HUES6 (cell line): ENCODE measurements around the gene IRF9.

Source experiments
- H3K27ac ChIP-seq: 2 replicates; pipeline ENCODE4 v1.7.0; 2013; ENCODE audit warnings: low read depth, mild to moderate bottlenecking, low read length, inconsistent platforms
- H3K27me3 ChIP-seq: 2 replicates; pipeline ENCODE4 v1.6.1; 2013; ENCODE audit warnings: low read length; ENCODE audit not compliant: control insufficient read depth, insufficient read depth
- H3K36me3 ChIP-seq: 2 replicates; pipeline ENCODE4 v1.6.1; 2013; ENCODE audit warnings: low read length; ENCODE audit not compliant: control insufficient read depth, insufficient read depth
- H3K4me1 ChIP-seq: 2 replicates; pipeline ENCODE4 v1.6.1; 2013; ENCODE audit warnings: low read length; ENCODE audit not compliant: control insufficient read depth, insufficient read depth
- H3K4me3 ChIP-seq: 2 replicates; pipeline ENCODE4 v1.5.1; 2013; ENCODE audit warnings: low read depth, low read length
- H3K9ac ChIP-seq: one replicate; pipeline ENCODE4 v1.6.1; 2013; ENCODE audit warnings: mild to moderate bottlenecking, low read length
- H3K9me3 ChIP-seq: 2 replicates; pipeline ENCODE4 v1.6.1; 2013; ENCODE audit warnings: low read depth, low read length; ENCODE audit not compliant: control insufficient read depth, insufficient read depth

Gene IRF9

GRCh38 chr14:24171422-24172260 is 10.6 kb downstream of the IRF9 start, which contains the start of gene REC8:
TSS of gene REC8 (plus strand) at chr14:24172080. CDS start at chr14:24172553, 473 bp downstream.
- Histone ChIP-seq H3K9me3 (no peaks in the 10 kb centered on the region), H3K27ac (no peak within 1 kb of the TSS), H3K27me3 (no peaks in the 10 kb centered on the region), H3K4me1 (peaks cover 8% of the 10 kb centered on the region), H3K36me3 (peaks cover 29% of the 10 kb centered on the region), H3K9ac (peak within 1 kb of the TSS; percentile 66), H3K4me3 (peak within 1 kb of the TSS; percentile 61)

- Histone ChIP-seq H3K36me3 (peaks cover 32% of the 10 kb centered on the region), H3K9ac (peak overlapping the region; percentile 66), H3K27ac (no peak overlapping the region), H3K27me3 (no peaks in the 10 kb centered on the region), H3K4me1 (peaks cover 8% of the 10 kb centered on the region), H3K4me3 (peak overlapping the region; percentile 61), H3K9me3 (no peaks in the 10 kb centered on the region)
Measured at GRCh38 chr14:24172261-24172860, 11.3 kb downstream of the IRF9 start.

GRCh38 chr14:24172871-24173281 is 11.8 kb downstream of the IRF9 start:
- Histone ChIP-seq H3K4me3 (peak overlapping the region; percentile 61), H3K27ac (no peak overlapping the region), H3K4me1 (peaks cover 8% of the 10 kb centered on the region), H3K9me3 (no peaks in the 10 kb centered on the region), H3K27me3 (no peaks in the 10 kb centered on the region), H3K36me3 (peaks cover 33% of the 10 kb centered on the region), H3K9ac (peak overlapping the region; percentile 7)

GRCh38 chr14:24176599-24176998 is 15.5 kb downstream of the IRF9 start:
- H3K27me3 ChIP-seq: no peaks in the 10 kb centered on the region
- H3K9ac ChIP-seq: no peak overlapping the region
- H3K4me1 ChIP-seq: peaks cover 8% of the 10 kb centered on the region
- H3K9me3 ChIP-seq: no peaks in the 10 kb centered on the region
- H3K4me3 ChIP-seq: no peak overlapping the region
- H3K27ac ChIP-seq: no peak overlapping the region
- peaks cover 70% of the 10 kb centered on the region for H3K36me3 ChIP-seq

- no peaks in the 10 kb centered on the region for H3K9me3 ChIP-seq
- peaks cover 5% of the 10 kb centered on the region for H3K4me1 ChIP-seq
- no peak overlapping the region for H3K4me3 ChIP-seq
- no peak overlapping the region for H3K9ac ChIP-seq
- no peak overlapping the region for H3K27ac ChIP-seq
- peaks cover 76% of the 10 kb centered on the region for H3K36me3 ChIP-seq
- H3K27me3 ChIP-seq: no peaks in the 10 kb centered on the region
Measured at GRCh38 chr14:24177041-24177825, 16.2 kb downstream of the IRF9 start.

- Histone ChIP-seq H3K36me3 (peaks cover 83% of the 10 kb centered on the region), H3K27me3 (no peaks in the 10 kb centered on the region), H3K9me3 (no peaks in the 10 kb centered on the region), H3K27ac (no peak overlapping the region), H3K4me3 (no peak overlapping the region), H3K4me1 (no peaks in the 10 kb centered on the region), H3K9ac (no peak overlapping the region)
Measured at GRCh38 chr14:24177891-24178290, 16.8 kb downstream of the IRF9 start.

- Histone ChIP-seq H3K9ac (no peak overlapping the region), H3K27me3 (no peaks in the 10 kb centered on the region), H3K4me3 (no peak overlapping the region), H3K27ac (no peak overlapping the region), H3K36me3 (peaks cover 84% of the 10 kb centered on the region), H3K9me3 (no peaks in the 10 kb centered on the region), H3K4me1 (no peaks in the 10 kb centered on the region)
Measured at GRCh38 chr14:24178399-24179178, 17.5 kb downstream of the IRF9 start.

GRCh38 chr14:24179294-24179960 is 18.4 kb downstream of the IRF9 start:
- no peak overlapping the region for H3K27ac ChIP-seq

GRCh38 chr14:24179961-24180796 is 19.1 kb downstream of the IRF9 start:
- H3K4me1 ChIP-seq: no peaks in the 10 kb centered on the region
- no peak overlapping the region for H3K27ac ChIP-seq
- H3K27me3 ChIP-seq: no peaks in the 10 kb centered on the region
- no peak overlapping the region for H3K4me3 ChIP-seq
- no peak overlapping the region for H3K9ac ChIP-seq
- H3K36me3 ChIP-seq: peaks cover 92% of the 10 kb centered on the region
- H3K9me3 ChIP-seq: no peaks in the 10 kb centered on the region

More at GRCh38 chr14:24179294-24179960, 18.4 kb downstream of the IRF9 start:
- no peaks in the 10 kb centered on the region for H3K9me3 ChIP-seq
- no peaks in the 10 kb centered on the region for H3K27me3 ChIP-seq
- peaks cover 91% of the 10 kb centered on the region for H3K36me3 ChIP-seq
- H3K4me3 ChIP-seq: no peak overlapping the region
- H3K4me1 ChIP-seq: no peaks in the 10 kb centered on the region
- no peak overlapping the region for H3K9ac ChIP-seq
